Adipocyte (in vitro differentiated cells): ENCODE data around the gene EIF1AD.

Experiments
- DNase-seq: peaks from one replicate; pipeline ENCODE4 v3.0.0-alpha.2; 2015; ENCODE audit warnings: low read depth
- H3K27me3 ChIP-seq: replicated peaks from 2 replicates; pipeline ENCODE4 v1.7.0; 2013; ENCODE audit warnings: mild to moderate bottlenecking, low read length, moderate library complexity; ENCODE audit not compliant: control insufficient read depth, insufficient read depth
- H3K36me3 ChIP-seq: 2 replicates; pipeline ENCODE4 v1.7.0; 2013; ENCODE audit warnings: low read length, mild to moderate bottlenecking, moderate library complexity; ENCODE audit not compliant: control insufficient read depth, insufficient read depth, severe bottlenecking
- H3K4me1 ChIP-seq: 2 replicates; pipeline ENCODE4 v1.7.0; 2013; ENCODE audit warnings: mild to moderate bottlenecking, low read length, moderate library complexity; ENCODE audit not compliant: control insufficient read depth, insufficient read depth
- H3K4me3 ChIP-seq: 2 replicates; pipeline ENCODE4 v1.7.0; 2013; ENCODE audit warnings: mild to moderate bottlenecking, low read length, moderate library complexity
- H3K9ac ChIP-seq: 2 replicates; pipeline ENCODE4 v1.7.0; 2013; ENCODE audit warnings: mild to moderate bottlenecking, low read length, moderate library complexity
- H3K9me3 ChIP-seq: 2 replicates; pipeline ENCODE4 v1.7.0; 2013; ENCODE audit warnings: mild to moderate bottlenecking, low read length, moderate library complexity; ENCODE audit not compliant: control insufficient read depth

The EIF1AD gene

DNA sequence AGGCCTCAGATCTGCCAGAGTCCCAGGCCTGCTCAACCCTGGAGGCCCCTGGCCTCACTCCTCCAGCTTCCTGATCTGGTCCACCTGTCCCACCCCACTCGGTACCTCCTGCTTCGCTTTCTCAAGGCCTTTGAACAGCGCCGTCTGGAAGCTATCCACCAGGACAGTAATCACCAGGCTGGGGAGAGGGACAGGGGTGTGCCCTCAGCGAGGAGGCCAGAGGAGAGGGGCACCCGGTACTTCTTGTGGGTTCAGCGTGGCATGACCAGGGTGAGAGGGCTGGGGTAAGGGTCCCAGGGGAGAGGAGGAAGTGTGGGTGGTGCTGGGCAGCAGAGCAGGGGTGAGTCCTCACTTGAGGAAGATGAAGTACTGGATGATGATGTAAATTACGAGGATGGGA lies 18.3 kb upstream of the EIF1AD start:
- peaks cover 4% of the 10 kb centered on the region for H3K27me3 ChIP-seq
- no peak overlapping the region for H3K4me3 ChIP-seq
- no peak overlapping the region for H3K9ac ChIP-seq
- no peak for DNase-seq
- no peaks in the 10 kb centered on the region for H3K36me3 ChIP-seq
- H3K9me3 ChIP-seq: no peaks in the 10 kb centered on the region
- H3K4me1 ChIP-seq: peaks cover 7% of the 10 kb centered on the region

GRCh38 chr11:66017321-66017720 lies 15.4 kb upstream of the EIF1AD start:
- Histone ChIP-seq H3K36me3 (no peaks in the 10 kb centered on the region), H3K9me3 (no peaks in the 10 kb centered on the region), H3K4me3 (no peak overlapping the region), H3K27me3 (no peaks in the 10 kb centered on the region), H3K4me1 (peaks cover 4% of the 10 kb centered on the region), H3K9ac (no peak overlapping the region)
- DNase-seq: no peak

GRCh38 chr11:66016793-66017177 lies 14.8 kb upstream of the EIF1AD start:
- Histone ChIP-seq H3K4me1 (peaks cover 4% of the 10 kb centered on the region), H3K27me3 (no peaks in the 10 kb centered on the region), H3K36me3 (no peaks in the 10 kb centered on the region), H3K9me3 (no peaks in the 10 kb centered on the region), H3K9ac (no peak overlapping the region), H3K4me3 (no peak overlapping the region)
- DNase-seq: no peak

DNA sequence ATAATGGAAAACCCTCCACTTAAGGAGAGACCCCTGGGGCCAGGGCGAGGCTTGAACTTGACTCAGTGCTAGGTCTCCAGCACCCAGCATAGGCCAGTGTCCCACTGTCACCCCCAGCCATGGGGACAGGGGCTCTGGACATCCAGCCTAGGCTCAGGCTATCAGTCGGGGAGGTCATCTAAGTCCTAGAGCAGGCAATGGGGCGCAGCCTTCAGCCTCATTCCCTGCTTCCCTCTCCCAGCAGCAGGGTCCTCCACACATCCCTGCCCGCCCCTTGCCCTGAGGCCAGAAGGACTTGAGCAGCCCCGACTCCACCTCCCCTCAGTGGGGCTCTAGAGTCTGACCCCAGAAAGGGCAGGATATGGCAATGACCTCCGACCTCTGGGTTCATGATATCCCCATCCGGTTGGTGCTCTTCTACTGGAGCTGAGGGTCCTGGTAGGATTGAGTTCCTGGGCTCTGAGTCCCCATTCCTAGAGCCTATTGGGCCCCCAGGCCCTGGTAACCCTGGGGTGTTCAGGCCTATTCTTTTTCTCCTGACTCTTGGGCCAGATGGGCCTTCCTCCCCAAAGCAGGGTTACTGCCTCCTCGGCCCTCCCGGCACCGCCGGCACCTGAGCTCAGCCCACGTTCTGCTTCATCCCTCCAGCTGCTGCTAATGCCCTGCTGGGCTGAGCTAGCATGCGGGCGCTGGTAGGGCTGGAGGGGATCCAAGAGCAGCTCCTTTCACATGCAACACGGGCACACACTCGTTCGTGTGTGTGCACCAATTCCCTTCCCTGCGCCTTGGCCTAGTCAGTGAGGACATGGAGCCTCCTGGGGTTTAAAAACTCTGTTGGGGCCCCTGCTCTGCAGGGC lies 14.2 kb upstream of the EIF1AD start:
- H3K9me3 ChIP-seq: no peaks in the 10 kb centered on the region

GRCh38 chr11:66015454-66015881 lies 13.5 kb upstream of the EIF1AD start:
- DNase-seq: peak; percentile 54
- Histone ChIP-seq H3K4me3 (no peak overlapping the region), H3K27me3 (peaks cover 4% of the 10 kb centered on the region)

More for the DNA sequence above, 14.2 kb upstream of the EIF1AD start:
- Histone ChIP-seq H3K9ac (no peak overlapping the region), H3K4me1 (peaks cover 2% of the 10 kb centered on the region), H3K4me3 (no peak overlapping the region), H3K27me3 (peaks cover 4% of the 10 kb centered on the region), H3K36me3 (no peaks in the 10 kb centered on the region)
- no peak for DNase-seq

GRCh38 chr11:66014804-66015453 lies 13.0 kb upstream of the EIF1AD start:
- Histone ChIP-seq H3K4me3 (no peak overlapping the region), H3K36me3 (no peaks in the 10 kb centered on the region), H3K9ac (no peak overlapping the region), H3K9me3 (no peaks in the 10 kb centered on the region), H3K27me3 (peaks cover 4% of the 10 kb centered on the region), H3K4me1 (no peaks in the 10 kb centered on the region)
- peak; percentile 9 for DNase-seq

More at GRCh38 chr11:66015454-66015881, 13.5 kb upstream of the EIF1AD start:
- no peak overlapping the region for H3K9ac ChIP-seq
- no peaks in the 10 kb centered on the region for H3K4me1 ChIP-seq
- no peaks in the 10 kb centered on the region for H3K36me3 ChIP-seq
- no peaks in the 10 kb centered on the region for H3K9me3 ChIP-seq

DNA sequence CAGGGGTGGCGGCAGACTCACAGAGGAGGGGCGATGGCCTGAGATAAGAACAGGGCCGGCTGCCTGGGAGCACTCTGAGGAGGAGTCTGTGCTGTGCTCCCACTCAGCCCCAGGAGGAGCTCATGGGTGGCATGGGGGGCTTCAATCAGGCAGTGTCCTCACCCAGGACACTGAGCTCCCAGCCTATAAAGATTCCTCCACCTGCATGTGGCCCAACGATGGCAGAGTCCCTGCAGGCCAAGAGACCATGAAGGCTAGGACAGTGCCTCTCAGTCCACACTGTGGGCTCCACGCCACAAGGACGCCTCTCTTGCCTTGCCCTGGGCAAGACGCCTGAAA lies 11.8 kb upstream of the EIF1AD start:
- H3K36me3 ChIP-seq: no peaks in the 10 kb centered on the region
- H3K9me3 ChIP-seq: no peaks in the 10 kb centered on the region
- H3K27me3 ChIP-seq: peaks cover 4% of the 10 kb centered on the region
- no peak overlapping the region for H3K4me3 ChIP-seq
- no peaks in the 10 kb centered on the region for H3K4me1 ChIP-seq
- DNase-seq: no peak
- no peak overlapping the region for H3K9ac ChIP-seq

DNA sequence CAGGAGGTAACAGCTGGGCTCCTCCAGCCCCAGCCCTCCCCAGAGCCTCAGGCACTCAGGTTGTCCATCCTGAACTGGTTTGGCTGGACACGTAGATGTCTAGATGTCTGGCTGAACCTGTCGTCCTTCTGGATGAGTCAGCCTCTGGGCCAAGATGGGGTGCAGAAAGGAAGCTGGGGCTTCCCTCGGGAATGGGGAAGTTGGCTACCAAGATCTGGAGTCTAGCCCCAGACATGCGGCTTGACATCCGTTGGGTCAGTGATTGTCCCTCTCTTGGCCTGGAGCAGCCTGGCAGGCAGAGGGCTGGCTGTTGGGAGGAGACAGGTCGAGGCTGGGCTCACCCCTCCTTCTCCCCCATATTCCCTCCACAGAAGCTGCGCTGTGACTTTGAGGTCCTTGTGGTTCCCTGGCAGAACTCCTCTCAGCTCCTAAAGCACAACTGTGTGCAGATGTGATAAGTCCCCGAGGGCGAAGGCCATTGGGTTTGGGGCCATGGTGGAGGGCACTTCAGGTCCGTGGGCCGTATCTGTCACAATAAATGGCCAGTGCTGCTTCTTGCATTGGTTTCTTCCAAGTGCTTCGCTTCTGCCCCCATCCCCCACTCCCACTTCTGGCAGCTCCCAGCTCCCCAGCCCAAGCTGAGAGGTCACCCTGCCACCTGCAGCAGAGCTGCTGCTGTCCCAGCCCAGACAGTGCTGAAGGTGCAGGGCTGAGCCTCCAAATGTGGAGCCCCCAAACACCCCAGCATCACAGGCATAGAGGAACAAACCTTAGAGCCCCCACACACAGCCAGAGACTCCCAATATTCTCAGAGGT lies 11.2 kb upstream of the EIF1AD start:
- H3K9ac ChIP-seq: no peak overlapping the region
- H3K4me3 ChIP-seq: no peak overlapping the region
- no peaks in the 10 kb centered on the region for H3K4me1 ChIP-seq
- DNase-seq: no peak
- H3K9me3 ChIP-seq: no peaks in the 10 kb centered on the region
- H3K27me3 ChIP-seq: peaks cover 4% of the 10 kb centered on the region
- H3K36me3 ChIP-seq: no peaks in the 10 kb centered on the region

DNA sequence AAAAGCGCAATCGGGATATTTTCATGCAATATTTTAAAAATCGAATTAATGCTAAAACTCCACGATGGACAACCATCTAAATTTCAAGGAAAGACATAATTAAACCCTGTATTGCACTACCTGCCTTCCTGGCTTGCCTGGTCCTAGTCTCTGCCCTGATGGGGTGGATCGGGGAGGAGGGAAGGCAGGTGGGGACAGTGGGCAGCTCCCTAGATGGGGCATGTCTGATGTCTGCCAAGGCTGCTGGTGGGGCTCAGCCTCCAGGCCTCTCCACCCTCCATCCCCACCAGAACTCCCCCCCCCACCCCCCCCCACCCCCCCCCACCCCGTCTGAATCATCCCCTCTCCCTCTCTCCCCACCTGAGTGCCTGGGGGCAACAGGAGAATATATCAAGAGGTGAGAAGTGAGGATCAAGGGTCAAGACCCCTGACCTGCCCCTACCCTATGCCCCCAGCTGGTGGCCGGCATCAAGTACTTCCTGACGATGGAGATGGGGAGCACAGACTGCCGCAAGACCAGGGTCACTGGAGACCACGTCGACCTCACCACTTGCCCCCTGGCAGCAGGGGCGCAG lies 10.5 kb upstream of the EIF1AD start:
- H3K36me3 ChIP-seq: no peaks in the 10 kb centered on the region
- H3K4me1 ChIP-seq: no peaks in the 10 kb centered on the region
- DNase-seq: no peak
- peaks cover 4% of the 10 kb centered on the region for H3K27me3 ChIP-seq
- H3K4me3 ChIP-seq: no peak overlapping the region
- no peak overlapping the region for H3K9ac ChIP-seq
- H3K9me3 ChIP-seq: no peaks in the 10 kb centered on the region

- no peak within 1 kb of the TSS for H3K4me3 ChIP-seq
- H3K4me1 ChIP-seq: no peaks in the 10 kb centered on the region
- H3K9ac ChIP-seq: no peak within 1 kb of the TSS
- no peaks in the 10 kb centered on the region for H3K36me3 ChIP-seq
- H3K9me3 ChIP-seq: no peaks in the 10 kb centered on the region
- no peak for DNase-seq
- peaks cover 4% of the 10 kb centered on the region for H3K27me3 ChIP-seq
Observed at GRCh38 chr11:66011785-66012303, 9.9 kb upstream of the EIF1AD start, which contains the start of gene CST6. CST6 (plus strand) TSS chr11:66012008; CDS start chr11:66012045, 37 bp downstream.
